H1 (cell line): Measurements from ENCODE around the gene LRRIQ4. TPM values are rescaled to one million over a fixed set of nuclear protein-coding genes. Genes with fewer than 3 reads are reported as not detected.

Experiments
- CTCF ChIA-PET: fragments of 300-600 bp; sonication (Branson Sonifier 250); formaldehyde crosslinking; loops from one replicate; lab custom pipeline; 2021; ENCODE audit not compliant: partially characterized antibody; lab: Charles Lee
- POLR2A ChIA-PET: fragments of 300-600 bp; sonication (Branson Sonifier 250); formaldehyde crosslinking; loops from one replicate; lab custom pipeline; 2021; ENCODE audit warnings: inconsistent platforms; ENCODE audit not compliant: partially characterized antibody; lab: Charles Lee
- DNase-seq, 2 experiments: peaks; one replicate each; pipeline versions ENCODE4 v3.0.0 to v3.0.0-alpha.2; 2010 to 2022; ENCODE audit warnings: low spot score in 2 of 2, low read depth in 1 of 2, mixed read lengths in 1 of 2
- FAIRE-seq: peaks from 2 replicates; lab custom pipeline; 2011; peaks lifted over from hg19 to GRCh38; lab: Jason Lieb, UNC
- H2AFZ ChIP-seq: 2 replicates; pipeline ENCODE4 v1.8.1; 2012; ENCODE audit warnings: low read length, inconsistent platforms
- H2AK5ac ChIP-seq: 2 replicates; pipeline ENCODE4 v1.6.1; 2013; ENCODE audit warnings: low read depth, low read length
- H2BK120ac ChIP-seq: replicated peaks from 2 replicates; pipeline ENCODE3; 2013; ENCODE audit warnings: low read depth, low read length, inconsistent platforms
- H2BK12ac ChIP-seq: 2 replicates; pipeline ENCODE4 v1.6.1; 2013; ENCODE audit warnings: low read depth, low read length
- H2BK15ac ChIP-seq: 2 replicates; pipeline ENCODE4 v1.6.1; 2013; ENCODE audit warnings: low read length
- H2BK20ac ChIP-seq: 2 replicates; pipeline ENCODE4 v1.6.1; 2013; ENCODE audit warnings: low read length
- H2BK5ac ChIP-seq: 2 replicates; pipeline ENCODE4 v1.6.1; 2013; ENCODE audit warnings: low read depth, low read length
- H3K14ac ChIP-seq: 2 replicates; pipeline ENCODE4 v1.6.1; 2013; ENCODE audit warnings: inconsistent platforms; ENCODE audit not compliant: insufficient read length
- H3K18ac ChIP-seq: 2 replicates; pipeline ENCODE4 v1.6.1; 2013; ENCODE audit warnings: low read length; ENCODE audit errors: extremely low read depth
- H3K23ac ChIP-seq: 2 replicates; pipeline ENCODE4 v1.6.1; 2013; ENCODE audit warnings: inconsistent platforms; ENCODE audit not compliant: insufficient read length
- H3K23me2 ChIP-seq: 2 replicates; pipeline ENCODE4 v1.6.1; 2013; ENCODE audit warnings: low read depth, low read length
- H3K27ac ChIP-seq: 2 replicates; pipeline ENCODE4 v1.6.1; 2011; ENCODE audit warnings: low read depth, low read length, inconsistent platforms
- H3K27me3 ChIP-seq, 4 experiments: replicated peaks in 1 of 4; 1 replicate in 1 of 4; 2 replicates in 3 of 4; pipeline versions ENCODE4 v1.6.1 to v1.8.1; 2011 to 2013; ENCODE audit warnings: low read length in 3 of 4, mild to moderate bottlenecking in 3 of 4, inconsistent platforms in 2 of 4, mixed read lengths in 2 of 4, moderate library complexity in 1 of 4; ENCODE audit not compliant: control insufficient read depth in 3 of 4, insufficient read depth in 3 of 4; ENCODE audit errors: extremely low read depth in 1 of 4
- H3K36me3 ChIP-seq, 4 experiments: 2 replicates each; pipeline versions ENCODE4 v1.6.1 to v1.8.1; 2011 to 2013; ENCODE audit warnings: mild to moderate bottlenecking in 4 of 4, low read length in 3 of 4, moderate library complexity in 2 of 4, control low read depth in 1 of 4, inconsistent platforms in 1 of 4; ENCODE audit not compliant: insufficient read depth in 4 of 4, control insufficient read depth in 2 of 4
- H3K4ac ChIP-seq: replicated peaks from 2 replicates; pipeline ENCODE3; 2013; ENCODE audit warnings: low read length, low read depth, mixed read lengths, inconsistent platforms; ENCODE audit not compliant: insufficient read length
- H3K4me1 ChIP-seq, 4 experiments: replicated peaks in 1 of 4; 1 replicate in 1 of 4; 2 replicates in 3 of 4; pipeline versions ENCODE4 v1.6.1 to v1.8.1; 2011 to 2013; ENCODE audit warnings: low read length in 3 of 4, inconsistent platforms in 2 of 4, mixed read lengths in 1 of 4; ENCODE audit not compliant: insufficient read depth in 4 of 4, control insufficient read depth in 3 of 4
- H3K4me2 ChIP-seq, 2 experiments: 2 replicates each; pipeline versions ENCODE4 v1.6.1 to v1.8.1; 2011 to 2013; ENCODE audit warnings: low read depth in 2 of 2, low read length in 2 of 2, control low read depth in 1 of 2, inconsistent platforms in 1 of 2, mild to moderate bottlenecking in 1 of 2; ENCODE audit not compliant: insufficient read depth in 1 of 2
- H3K4me3 ChIP-seq, 4 experiments: fragments of 200-600, 300-600 bp in 1 of 4; sonication (generic), shearing (Covaris generic), sonication (Bioruptor Twin) in 1 of 4; 2 replicates each; pipeline versions ENCODE4 v1.5.1 to v1.8.1; 2011 to 2016; ENCODE audit warnings: low read length in 4 of 4, low read depth in 3 of 4, control low read depth in 2 of 4, inconsistent platforms in 2 of 4, mild to moderate bottlenecking in 2 of 4, mixed read lengths in 1 of 4, moderate library complexity in 1 of 4; ENCODE audit not compliant: insufficient read depth in 2 of 4; ENCODE audit errors: extremely low read depth in 1 of 4
- H3K56ac ChIP-seq: replicated peaks from 2 replicates; pipeline ENCODE3; 2013; ENCODE audit warnings: low read depth, mild to moderate bottlenecking, mixed read lengths, low read length, inconsistent platforms; ENCODE audit not compliant: insufficient read length
- H3K79me1 ChIP-seq: 2 replicates; pipeline ENCODE4 v1.6.1; 2013; ENCODE audit warnings: low read depth, low read length, control low read depth
- H3K79me2 ChIP-seq, 2 experiments: 2 replicates each; pipeline versions ENCODE4 v1.6.1 to v1.8.1; 2012 to 2013; ENCODE audit warnings: low read length in 2 of 2, mild to moderate bottlenecking in 2 of 2, inconsistent platforms in 1 of 2; ENCODE audit not compliant: insufficient read depth in 2 of 2, control insufficient read depth in 1 of 2
- H3K9ac ChIP-seq, 4 experiments: replicated peaks in 1 of 4; 1 replicate in 1 of 4; 2 replicates in 3 of 4; pipeline versions ENCODE4 v1.6.1 to v1.8.1; 2011 to 2013; ENCODE audit warnings: low read depth in 3 of 4, low read length in 3 of 4, control low read depth in 2 of 4, mild to moderate bottlenecking in 2 of 4, moderate library complexity in 2 of 4, inconsistent platforms in 1 of 4; ENCODE audit errors: extremely low read depth in 1 of 4
- H3K9me3 ChIP-seq, 2 experiments: 2 replicates each; pipeline versions ENCODE4 v1.6.1 to v1.8.1; 2012 to 2013; ENCODE audit warnings: mild to moderate bottlenecking in 2 of 2, moderate library complexity in 2 of 2, control low read depth in 1 of 2, inconsistent platforms in 1 of 2, low read depth in 1 of 2, low read length in 1 of 2, mixed read lengths in 1 of 2; ENCODE audit not compliant: insufficient read depth in 2 of 2
- H4K20me1 ChIP-seq, 2 experiments: replicated peaks in 1 of 2; 2 replicates each; pipeline versions ENCODE3 to v1.8.1; 2011 to 2013; ENCODE audit warnings: inconsistent platforms in 2 of 2, low read length in 2 of 2, mild to moderate bottlenecking in 1 of 2; ENCODE audit not compliant: insufficient read depth in 2 of 2, control insufficient read depth in 1 of 2
- H4K5ac ChIP-seq: 2 replicates; pipeline ENCODE4 v1.6.1; 2013; ENCODE audit warnings: low read length, low read depth, mixed read lengths, inconsistent platforms; ENCODE audit not compliant: insufficient read length
- H4K8ac ChIP-seq: 2 replicates; pipeline ENCODE4 v1.8.0; 2013; ENCODE audit warnings: mild to moderate bottlenecking, moderate library complexity, low read length, inconsistent platforms; ENCODE audit not compliant: insufficient read depth; ENCODE audit errors: extremely low read depth
- H4K91ac ChIP-seq: replicated peaks from 2 replicates; pipeline ENCODE3; 2013; ENCODE audit warnings: low read length, mixed read lengths, inconsistent platforms; ENCODE audit not compliant: insufficient read length
- BCL11A ChIP-seq, 2 experiments: IDR thresholded peaks; one replicate each; pipeline ENCODE4 v1.6.1; 2011; ENCODE audit warnings: low read depth in 2 of 2, low read length in 2 of 2, mild to moderate bottlenecking in 2 of 2
- EP300 ChIP-seq, 2 experiments: IDR thresholded peaks; 1 replicate in 1 of 2; 2 replicates in 1 of 2; pipeline ENCODE4 v1.6.1; 2011 to 2012; ENCODE audit warnings: low read depth in 2 of 2, low read length in 2 of 2, mild to moderate bottlenecking in 2 of 2, borderline replicate concordance in 1 of 2, inconsistent platforms in 1 of 2, moderate library complexity in 1 of 2
- RFX5 ChIP-seq: IDR thresholded peaks from 2 replicates; pipeline ENCODE4 v1.6.1; 2011; ENCODE audit warnings: low read depth, low read length, improper control_type of control experiment, borderline replicate concordance
- RXRA ChIP-seq: IDR thresholded peaks from 2 replicates; pipeline ENCODE4 v1.6.1; 2011; ENCODE audit warnings: low read depth, mild to moderate bottlenecking, low read length, moderate library complexity; ENCODE audit not compliant: insufficient read depth
- SIRT6 ChIP-seq: IDR thresholded peaks from one replicate; pipeline ENCODE4 v1.7.1; 2012; ENCODE audit warnings: low read length, inconsistent platforms
- SP2 ChIP-seq: IDR thresholded peaks from 2 replicates; pipeline ENCODE4 v1.6.1; 2012; ENCODE audit warnings: mild to moderate bottlenecking, low read length, inconsistent platforms
- SP4 ChIP-seq: IDR thresholded peaks from 2 replicates; pipeline ENCODE4 v1.6.1; 2012; ENCODE audit warnings: low read length, inconsistent platforms
- SRF ChIP-seq: IDR thresholded peaks from 2 replicates; pipeline ENCODE4 v1.6.1; 2011; ENCODE audit warnings: mild to moderate bottlenecking, low read depth, low read length, moderate library complexity
- TEAD4 ChIP-seq: IDR thresholded peaks from 2 replicates; pipeline ENCODE4 v1.6.1; 2012; ENCODE audit warnings: low read depth, low read length, inconsistent platforms, mixed read lengths
- USF2 ChIP-seq: IDR thresholded peaks from 2 replicates; pipeline ENCODE4 v1.6.1; 2011; ENCODE audit warnings: low read length, improper control_type of control experiment
- ZNF274 ChIP-seq: IDR thresholded peaks from 2 replicates; pipeline ENCODE4 v1.7.0; 2012; ENCODE audit warnings: low read length, borderline replicate concordance; ENCODE audit errors: extremely low read depth
- WGBS, 2 experiments: shearing (Covaris generic) in 1 of 2; methylation state at CpG; one replicate each; pipeline versions ENCODE4 v1.1.6 to v1.1.7; 2013 to 2015; ENCODE audit warnings: low lambda C conversion rate in 2 of 2, mixed read lengths in 2 of 2, inconsistent platforms in 1 of 2, low coverage in 1 of 2, missing lambda C conversion rate in 1 of 2; ENCODE audit not compliant: insufficient replicate concordance in 2 of 2, insufficient coverage in 1 of 2, insufficient read length in 1 of 2; ENCODE audit errors: extremely low coverage in 1 of 2, missing lambda C conversion rate in 1 of 2; 5-methylcytosine and 5-hydroxymethylcytosine counted together
- polyA plus RNA-seq, 7 experiments: library from polyadenylated mRNA; depleted of rRNA in 3 of 7; stranded (reverse) in 5 of 7; unstranded in 2 of 7; fragments of >200 nt in 5 of 7; fragments of 200-250 nt in 2 of 7; gene quantifications; 1 replicate in 5 of 7; 2 replicates in 1 of 7; 4 replicates in 1 of 7; pipeline versions ENCODE4 v1.2.1 to v1.2.3, GENCODE V29; 2011 to 2013; ENCODE audit warnings: missing spikeins in 2 of 7, mixed read lengths in 2 of 7
- total RNA-seq: library from RNA; stranded (reverse); fragmentation: NEBNext Ultra II Directional; extraction: Animal tissue kit (Norgen Biotek cat#: 25700); gene quantifications from 2 replicates; pipeline ENCODE4 v1.2.1, GENCODE V29; 2021
- TF ChIP-seq, protein P1 (sequence below), 3 experiments: IDR thresholded peaks; 1 replicate in 2 of 3; 2 replicates in 1 of 3; pipeline versions ENCODE4 v1.5.1 to v1.6.1; 2011; ENCODE audit warnings: low read length in 3 of 3, mild to moderate bottlenecking in 3 of 3, inconsistent platforms in 2 of 3, low read depth in 1 of 3, moderate library complexity in 1 of 3; ENCODE audit not compliant: insufficient read depth in 1 of 3; ENCODE audit errors: control extremely low read depth in 1 of 3

LRRIQ4 gene
- total and polyA plus RNA-seq, 2 of the 8 experiments (the other 6 are each of a cell fraction or from before 2014, with no cell fraction given): 0.08 TPM; not detected in 1

- FAIRE-seq: no peak
- Histone ChIP-seq H3K9me3 (no peaks in the 10 kb centered on the region), H3K4me3 (no peak overlapping the region), H3K79me1 (no peaks in the 10 kb centered on the region), H3K79me2 (no peaks in the 10 kb centered on the region), H3K27ac (no peak overlapping the region), H3K56ac (no peak overlapping the region), H2BK12ac (no peak overlapping the region), H2AK5ac (no peak overlapping the region), H3K23me2 (no peaks in the 10 kb centered on the region), H4K20me1 (no peaks in the 10 kb centered on the region), H3K4me2 (no peak overlapping the region), H3K23ac (no peak overlapping the region), H2BK15ac (no peak overlapping the region), H3K4me1 (no peaks in the 10 kb centered on the region), H2AFZ (peak overlapping the region; percentile 97; the same call in 1 of the 2 replicates), H3K36me3 (no peaks in the 10 kb centered on the region), H3K27me3 (no peaks in the 10 kb centered on the region), H3K18ac (no peak overlapping the region), H4K8ac (no peak overlapping the region), H2BK5ac (0 out of 2 replicates have a peak overlapping the region, but pooled peaks have one; percentile 12), H4K5ac (no peak overlapping the region), H3K9ac (no peak overlapping the region), H2BK120ac (no peak overlapping the region), H3K4ac (no peak overlapping the region), H4K91ac (no peak overlapping the region), H3K14ac (no peak overlapping the region), H2BK20ac (no peak overlapping the region)
- CTCF ChIA-PET: no interaction called here
- POLR2A ChIA-PET: no interaction called here
- 83% methylated on average over 3 of the region's 3 CpGs; no CpG with 5 or more reads in 1 of the 2 experiments for WGBS, 2 experiments
- no peak for DNase-seq
- TF ChIP-seq SIRT6: no peak
- no peak for TF ChIP-seq BCL11A (IDR thresholded peaks at IDR 0.05; ENCODE audit: low read depth in 2 of 2, low read length in 2 of 2)
- TF ChIP-seq EP300 (IDR thresholded peaks at IDR 0.05; ENCODE audit: borderline replicate concordance in 1 of 2, low read depth in 2 of 2, low read length in 2 of 2): no peak
- TF ChIP-seq SP4: no peak
- no peak for TF ChIP-seq ZNF274
- TF ChIP-seq TEAD4: no peak
- TF ChIP-seq RFX5: no peak
- TF ChIP-seq, protein P1, sequence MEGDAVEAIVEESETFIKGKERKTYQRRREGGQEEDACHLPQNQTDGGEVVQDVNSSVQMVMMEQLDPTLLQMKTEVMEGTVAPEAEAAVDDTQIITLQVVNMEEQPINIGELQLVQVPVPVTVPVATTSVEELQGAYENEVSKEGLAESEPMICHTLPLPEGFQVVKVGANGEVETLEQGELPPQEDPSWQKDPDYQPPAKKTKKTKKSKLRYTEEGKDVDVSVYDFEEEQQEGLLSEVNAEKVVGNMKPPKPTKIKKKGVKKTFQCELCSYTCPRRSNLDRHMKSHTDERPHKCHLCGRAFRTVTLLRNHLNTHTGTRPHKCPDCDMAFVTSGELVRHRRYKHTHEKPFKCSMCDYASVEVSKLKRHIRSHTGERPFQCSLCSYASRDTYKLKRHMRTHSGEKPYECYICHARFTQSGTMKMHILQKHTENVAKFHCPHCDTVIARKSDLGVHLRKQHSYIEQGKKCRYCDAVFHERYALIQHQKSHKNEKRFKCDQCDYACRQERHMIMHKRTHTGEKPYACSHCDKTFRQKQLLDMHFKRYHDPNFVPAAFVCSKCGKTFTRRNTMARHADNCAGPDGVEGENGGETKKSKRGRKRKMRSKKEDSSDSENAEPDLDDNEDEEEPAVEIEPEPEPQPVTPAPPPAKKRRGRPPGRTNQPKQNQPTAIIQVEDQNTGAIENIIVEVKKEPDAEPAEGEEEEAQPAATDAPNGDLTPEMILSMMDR (IDR thresholded peaks at IDR 0.05; ENCODE audit: control extremely low read depth in 1 of 3, insufficient read depth in 1 of 3, low read depth in 1 of 3, low read length in 3 of 3): no peak
- no peak for TF ChIP-seq SRF
- no peak for TF ChIP-seq USF2
- no peak for TF ChIP-seq SP2
- no peak for TF ChIP-seq RXRA
Measured at GRCh38 chr3:169836942-169837275, 24.2 kb downstream of the LRRIQ4 start.
